SK-N-MC (cell line): ENCODE results near the gene OR51B6.

Experiments used
- EZH2 ChIP-seq: fragments of 200-600 bp; sonication (generic); IDR thresholded peaks from one replicate; pipeline ENCODE4 v1.6.1; 2017; ENCODE audit warnings: antibody characterized with exemption
- FOXP2 ChIP-seq: optimal IDR thresholded peaks from 2 replicates; pipeline ENCODE3; 2011; ENCODE audit warnings: mild to moderate bottlenecking, moderate library complexity; ENCODE audit not compliant: insufficient read depth; ENCODE audit errors: extremely low read length, control extremely low read depth
- POLR2AphosphoS5 ChIP-seq: IDR thresholded peaks from 2 replicates; pipeline ENCODE4 v1.6.1; 2012; ENCODE audit warnings: mild to moderate bottlenecking, low read depth, low read length, borderline replicate concordance

DNA sequence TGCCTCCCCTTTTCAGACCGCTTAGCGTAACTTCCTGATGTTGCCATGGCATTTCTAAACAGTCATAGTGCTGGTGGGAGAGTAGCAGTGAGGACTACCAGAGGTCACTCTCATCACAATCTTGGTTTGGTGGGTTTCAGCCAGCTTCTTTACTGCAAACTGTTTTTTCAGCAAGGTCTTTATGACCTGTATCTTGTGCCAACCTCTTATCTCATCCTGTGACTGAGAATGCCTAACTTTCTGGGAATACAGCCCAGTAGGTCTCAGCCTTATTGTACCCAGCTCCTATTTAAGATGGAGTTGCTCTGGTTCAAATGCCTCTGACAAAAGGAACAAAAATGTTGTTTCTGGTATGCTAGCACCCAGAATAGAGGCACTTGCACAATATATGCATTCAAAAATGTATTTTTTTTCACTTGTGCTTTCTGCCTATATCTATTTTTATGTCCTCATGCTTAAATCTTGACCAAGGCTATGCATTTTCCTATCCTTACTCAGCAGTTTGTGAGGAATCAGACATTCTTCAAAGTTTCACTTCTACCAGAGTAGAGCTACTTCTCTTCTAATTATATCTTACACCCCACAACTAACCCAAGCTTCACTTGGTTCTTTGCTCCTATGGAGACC is 16.3 kb downstream of the OR51B6 start:
- TF ChIP-seq EZH2 (no peak), FOXP2 (no peak), POLR2AphosphoS5 (no peak)
